SK-N-SH (cell line): Measurements from ENCODE around the gene ATF2. TPM values are rescaled to one million over a fixed set of nuclear protein-coding genes. Genes with fewer than 3 reads are reported as not detected.

Experiments used
- CTCF ChIA-PET: fragments of 300-600, 350-600 bp; formaldehyde crosslinking; extraction: SDS; loops from one replicate; lab custom pipeline; 2021; lab: Yijun Ruan, JAX
- POLR2A ChIA-PET: fragments of 350-600 bp; sonication (Branson Sonifier 250); formaldehyde crosslinking; extraction: SDS; loops from one replicate; lab custom pipeline; 2020; ENCODE audit warnings: antibody characterized with exemption, inconsistent platforms; lab: Yijun Ruan, JAX
- DNase-seq: peaks from one replicate; pipeline ENCODE4 v3.0.0; 2012
- H2AFZ ChIP-seq: fragments of 200-600 bp; sonication (generic); 2 replicates; pipeline ENCODE4 v1.8.1; 2016; ENCODE audit warnings: antibody characterized with exemption, mild to moderate bottlenecking, low read depth
- H3F3A ChIP-seq: fragments of 200-600 bp; sonication (generic); replicated peaks from 2 replicates; pipeline ENCODE3; 2016; ENCODE audit warnings: antibody characterized with exemption, mild to moderate bottlenecking; ENCODE audit not compliant: insufficient read depth
- H3K27ac ChIP-seq, 2 experiments: fragments of 200-500 bp in 1 of 2; fragments of 200-600 bp in 1 of 2; sonication (Bioruptor generic) in 1 of 2; sonication (generic), shearing (Covaris generic) in 1 of 2; 2 replicates each; pipeline versions ENCODE4 v1.5.1 to v1.6.1; 2014 to 2016; ENCODE audit warnings: low read depth in 2 of 2, inconsistent platforms in 1 of 2, low read length in 1 of 2, mild to moderate bottlenecking in 1 of 2, mixed read lengths in 1 of 2
- H3K27me3 ChIP-seq: fragments of 200-600 bp; sonication (generic), shearing (Covaris generic); 2 replicates; pipeline ENCODE4 v1.6.1; 2016; ENCODE audit warnings: mixed run types; ENCODE audit not compliant: insufficient read depth
- H3K36me3 ChIP-seq, 2 experiments: fragments of 200-500 bp in 1 of 2; fragments of 200-600 bp in 1 of 2; sonication (Bioruptor generic) in 1 of 2; sonication (generic) in 1 of 2; replicated peaks in 1 of 2; 2 replicates each; pipeline versions ENCODE3 to v1.5.1; 2014 to 2016; ENCODE audit warnings: low read length in 1 of 2, mild to moderate bottlenecking in 1 of 2; ENCODE audit not compliant: insufficient read depth in 2 of 2, control insufficient read depth in 1 of 2
- H3K4me1 ChIP-seq, 2 experiments: fragments of 200-500 bp in 1 of 2; fragments of 200-600 bp in 1 of 2; sonication (Bioruptor generic) in 1 of 2; sonication (generic), shearing (Covaris generic) in 1 of 2; 2 replicates each; pipeline versions ENCODE4 v1.5.1 to v1.6.1; 2014 to 2016; ENCODE audit warnings: low read depth in 1 of 2, low read length in 1 of 2, mixed run types in 1 of 2; ENCODE audit not compliant: insufficient read depth in 2 of 2, control insufficient read depth in 1 of 2
- H3K4me2 ChIP-seq: fragments of 200-600 bp; sonication (generic), shearing (Covaris generic); 2 replicates; pipeline ENCODE4 v1.6.1; 2017; ENCODE audit warnings: mixed run types
- H3K4me3 ChIP-seq, 2 experiments: fragments of 200-500 bp in 1 of 2; fragments of 200-600 bp in 1 of 2; sonication (Bioruptor generic) in 1 of 2; sonication (generic), shearing (Covaris generic) in 1 of 2; 2 replicates each; pipeline versions ENCODE4 v1.5.1 to v1.8.1; 2014 to 2016; ENCODE audit warnings: low read depth in 2 of 2, inconsistent platforms in 1 of 2, low read length in 1 of 2, mild to moderate bottlenecking in 1 of 2, mixed read lengths in 1 of 2, moderate library complexity in 1 of 2
- H3K79me2 ChIP-seq: fragments of 200-600 bp; sonication (generic); 2 replicates; pipeline ENCODE4 v1.8.1; 2017; ENCODE audit warnings: mild to moderate bottlenecking; ENCODE audit not compliant: insufficient read depth
- H3K9ac ChIP-seq: fragments of 200-600 bp; sonication (generic); 2 replicates; pipeline ENCODE4 v1.6.1; 2017; ENCODE audit warnings: mixed run types
- H3K9me2 ChIP-seq: fragments of 200-600 bp; sonication (generic); 2 replicates; pipeline ENCODE4 v1.6.1; 2017; ENCODE audit warnings: mixed run types
- H3K9me3 ChIP-seq: fragments of 200-600 bp; sonication (generic); 2 replicates; pipeline ENCODE4 v1.6.1; 2017; ENCODE audit warnings: mixed run types, mild to moderate bottlenecking, moderate library complexity
- H4K20me1 ChIP-seq: fragments of 200-600 bp; sonication (generic); 2 replicates; pipeline ENCODE4 v1.6.1; 2017; ENCODE audit warnings: mild to moderate bottlenecking, mixed run types; ENCODE audit not compliant: insufficient read depth
- EP300 ChIP-seq, 2 experiments: IDR thresholded peaks; 2 replicates each; pipeline versions ENCODE4 v1.4.0 to v1.6.1; 2012; ENCODE audit warnings: borderline replicate concordance in 1 of 2, low read depth in 1 of 2, low read length in 1 of 2
- MEF2A ChIP-seq: IDR thresholded peaks from 2 replicates; pipeline ENCODE4 v1.4.0; 2012; ENCODE audit warnings: low read depth, borderline replicate concordance
- MXI1 ChIP-seq: IDR thresholded peaks from 2 replicates; pipeline ENCODE4 v1.6.1; 2012; ENCODE audit warnings: mild to moderate bottlenecking, low read depth, low read length, improper control_type of control experiment
- NRF1 ChIP-seq: IDR thresholded peaks from 2 replicates; pipeline ENCODE4 v1.6.1; 2012; ENCODE audit warnings: low read depth, mild to moderate bottlenecking, low read length
- SMC3 ChIP-seq: IDR thresholded peaks from 2 replicates; pipeline ENCODE4 v1.6.1; 2012; ENCODE audit warnings: low read depth, low read length, improper control_type of control experiment
- TEAD4 ChIP-seq: IDR thresholded peaks from 2 replicates; pipeline ENCODE4 v1.4.0; 2012; ENCODE audit warnings: mild to moderate bottlenecking, borderline replicate concordance; ENCODE audit not compliant: insufficient read depth
- WGBS: methylation state at CpG from one replicate; pipeline ENCODE4 v1.1.6; 2017; ENCODE audit warnings: low lambda C conversion rate; 5-methylcytosine and 5-hydroxymethylcytosine counted together
- polyA plus RNA-seq, 3 experiments: library from polyadenylated mRNA; depleted of rRNA; stranded (reverse); fragments of >200 nt; gene quantifications; 2 replicates each; pipeline ENCODE4 v1.2.3, GENCODE V29; 2012
- TF ChIP-seq, protein P1 (sequence below): IDR thresholded peaks from 2 replicates; pipeline ENCODE4 v1.4.0; 2012; ENCODE audit warnings: low read depth
- TF ChIP-seq, protein P2 (sequence below): IDR thresholded peaks from 2 replicates; pipeline ENCODE4 v1.6.1; 2012; ENCODE audit warnings: mild to moderate bottlenecking, low read depth, low read length, moderate library complexity

Gene ATF2
- polyA plus RNA-seq, 1 of the 3 experiments (the other 2 are of a cell fraction): 19.0 TPM

DNA sequence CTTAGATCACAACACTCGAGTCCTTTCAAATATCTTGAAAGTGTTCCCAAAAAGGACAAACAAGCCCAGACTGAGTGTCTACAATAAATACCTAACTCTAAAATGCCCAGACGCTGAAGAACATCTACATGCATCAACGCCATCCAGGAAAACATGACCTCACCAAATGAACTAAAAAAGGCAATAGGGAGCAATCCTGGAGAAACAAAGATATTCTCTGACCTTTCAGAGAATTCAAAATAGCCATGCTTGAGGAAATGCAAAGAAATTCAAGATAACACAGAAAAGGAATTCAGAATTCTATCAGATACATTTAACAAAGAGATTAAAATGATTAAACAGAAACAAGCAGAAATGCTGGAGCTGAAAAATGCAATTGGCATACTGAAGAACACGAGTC lies 101.6 kb downstream of the ATF2 start:
- ChIA-PET POLR2A (no interaction called here), CTCF (interaction anchor here (0.8 kb wide), 1 partner anchor 8 kb away, joined by 3 read pairs; no protein-coding TSS in a partner anchor)
- no peaks in the 10 kb centered on the region for H3K9me2 ChIP-seq
- H3K9ac ChIP-seq: no peak overlapping the region
- H2AFZ ChIP-seq: no peak overlapping the region
- 92% methylated on average over 4 of the region's 4 CpGs for WGBS
- H3K4me2 ChIP-seq: no peak overlapping the region
- H3K36me3 ChIP-seq: peaks cover 10 to 35% of the 10 kb centered on the region in 2 experiments
- no peak overlapping the region for H3K27ac ChIP-seq
- H3K4me3 ChIP-seq: no peak overlapping the region
- no peaks in the 10 kb centered on the region for H3K9me3 ChIP-seq
- no peaks in the 10 kb centered on the region for H3K27me3 ChIP-seq
- TF ChIP-seq NRF1: no peak
- TF ChIP-seq, protein P1, sequence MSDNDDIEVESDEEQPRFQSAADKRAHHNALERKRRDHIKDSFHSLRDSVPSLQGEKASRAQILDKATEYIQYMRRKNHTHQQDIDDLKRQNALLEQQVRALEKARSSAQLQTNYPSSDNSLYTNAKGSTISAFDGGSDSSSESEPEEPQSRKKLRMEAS: no peak
- no peak for TF ChIP-seq SMC3
- TF ChIP-seq, protein P2, sequence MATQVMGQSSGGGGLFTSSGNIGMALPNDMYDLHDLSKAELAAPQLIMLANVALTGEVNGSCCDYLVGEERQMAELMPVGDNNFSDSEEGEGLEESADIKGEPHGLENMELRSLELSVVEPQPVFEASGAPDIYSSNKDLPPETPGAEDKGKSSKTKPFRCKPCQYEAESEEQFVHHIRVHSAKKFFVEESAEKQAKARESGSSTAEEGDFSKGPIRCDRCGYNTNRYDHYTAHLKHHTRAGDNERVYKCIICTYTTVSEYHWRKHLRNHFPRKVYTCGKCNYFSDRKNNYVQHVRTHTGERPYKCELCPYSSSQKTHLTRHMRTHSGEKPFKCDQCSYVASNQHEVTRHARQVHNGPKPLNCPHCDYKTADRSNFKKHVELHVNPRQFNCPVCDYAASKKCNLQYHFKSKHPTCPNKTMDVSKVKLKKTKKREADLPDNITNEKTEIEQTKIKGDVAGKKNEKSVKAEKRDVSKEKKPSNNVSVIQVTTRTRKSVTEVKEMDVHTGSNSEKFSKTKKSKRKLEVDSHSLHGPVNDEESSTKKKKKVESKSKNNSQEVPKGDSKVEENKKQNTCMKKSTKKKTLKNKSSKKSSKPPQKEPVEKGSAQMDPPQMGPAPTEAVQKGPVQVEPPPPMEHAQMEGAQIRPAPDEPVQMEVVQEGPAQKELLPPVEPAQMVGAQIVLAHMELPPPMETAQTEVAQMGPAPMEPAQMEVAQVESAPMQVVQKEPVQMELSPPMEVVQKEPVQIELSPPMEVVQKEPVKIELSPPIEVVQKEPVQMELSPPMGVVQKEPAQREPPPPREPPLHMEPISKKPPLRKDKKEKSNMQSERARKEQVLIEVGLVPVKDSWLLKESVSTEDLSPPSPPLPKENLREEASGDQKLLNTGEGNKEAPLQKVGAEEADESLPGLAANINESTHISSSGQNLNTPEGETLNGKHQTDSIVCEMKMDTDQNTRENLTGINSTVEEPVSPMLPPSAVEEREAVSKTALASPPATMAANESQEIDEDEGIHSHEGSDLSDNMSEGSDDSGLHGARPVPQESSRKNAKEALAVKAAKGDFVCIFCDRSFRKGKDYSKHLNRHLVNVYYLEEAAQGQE: no peak
- TF ChIP-seq TEAD4: no peak
- no peak for TF ChIP-seq EP300 (IDR thresholded peaks at IDR 0.05; ENCODE audit: borderline replicate concordance in 1 of 2, low read depth in 1 of 2, low read length in 1 of 2)
- no peak for TF ChIP-seq MXI1
- peaks cover 0 to 2% of the 10 kb centered on the region in 2 experiments; a peak in 1 of 4 replicates for H3K4me1 ChIP-seq
- no peaks in the 10 kb centered on the region for H4K20me1 ChIP-seq
- no peak for DNase-seq
- no peaks in the 10 kb centered on the region for H3F3A ChIP-seq
- 0 out of 2 replicates have a peak, but pooled peaks cover 9% of the 10 kb centered on the region for H3K79me2 ChIP-seq

DNA sequence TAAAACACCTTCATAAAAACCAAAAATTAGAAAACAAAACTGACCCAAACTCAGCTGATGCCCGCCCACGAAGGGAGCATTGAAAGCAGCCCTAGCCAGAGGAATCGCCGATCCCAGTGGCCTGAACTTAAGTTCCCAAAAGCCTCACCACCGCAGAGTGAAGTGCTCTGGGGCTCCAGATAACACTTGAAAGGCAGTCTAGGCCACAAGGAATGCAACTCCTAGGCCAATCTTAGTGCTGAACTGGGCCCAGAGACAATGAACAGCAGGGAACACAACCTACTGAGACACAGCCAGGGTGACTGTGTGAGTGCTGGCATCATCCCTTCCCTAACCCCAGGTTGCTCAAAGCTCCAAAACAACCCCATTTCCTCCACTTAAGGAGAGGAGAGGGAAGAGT lies 103.2 kb downstream of the ATF2 start:
- CTCF ChIA-PET: interaction anchor here (1.1 to 1.3 kb wide), 2 partner anchors 10 to 11 kb away, joined by 3 read pairs; no protein-coding TSS in a partner anchor
- 100% methylated on average over 2 of the region's 5 CpGs for WGBS

More for the DNA sequence above, 103.2 kb downstream of the ATF2 start:
- Histone ChIP-seq H3F3A (no peaks in the 10 kb centered on the region), H3K4me2 (no peak overlapping the region), H3K9ac (no peak overlapping the region), H3K27ac (no peak overlapping the region), H3K9me3 (no peaks in the 10 kb centered on the region), H3K36me3 (peaks cover 0 to 21% of the 10 kb centered on the region in 2 experiments), H3K9me2 (no peaks in the 10 kb centered on the region), H4K20me1 (no peaks in the 10 kb centered on the region), H3K4me1 (peaks cover 0 to 2% of the 10 kb centered on the region in 2 experiments; a peak in 1 of 4 replicates), H2AFZ (no peak overlapping the region), H3K79me2 (0 out of 2 replicates have a peak, but pooled peaks cover 9% of the 10 kb centered on the region), H3K4me3 (no peak overlapping the region), H3K27me3 (no peaks in the 10 kb centered on the region)
- TF ChIP-seq MEF2A: no peak
- POLR2A ChIA-PET: no interaction called here
- DNase-seq: no peak
